ENCODE data around the gene TRIM33. TPM values are rescaled to one million over a fixed set of nuclear protein-coding genes. Genes with fewer than 3 reads are reported as not detected.
A peak's percentile ranks its signal among the peaks of the same experiment; 100 is the strongest.

The TRIM33 gene
- total RNA-seq, 1 experiment from 2014 or later: 44.5 TPM

DNA sequence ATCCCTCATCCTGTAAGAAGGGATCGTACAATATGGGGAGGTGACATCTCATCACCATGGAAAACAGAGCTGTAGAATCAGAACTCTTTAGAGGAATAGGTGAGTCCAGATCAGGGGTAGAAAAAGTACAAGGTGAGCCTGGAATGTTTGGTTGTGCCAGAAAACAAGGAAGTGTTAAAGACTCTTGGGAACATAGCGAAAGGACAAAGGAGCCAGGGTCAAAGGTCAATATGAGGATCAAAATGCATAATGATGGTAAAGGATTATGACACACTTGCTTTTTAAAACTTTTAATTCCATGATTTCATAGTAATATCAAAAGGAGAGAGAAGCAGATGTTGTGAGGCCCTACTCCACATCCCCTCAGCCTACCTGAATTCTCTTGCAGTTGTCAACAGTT lies 19.2 kb upstream of the TRIM33 start:
- CTCF ChIA-PET: no interaction called here
- POLR2A ChIA-PET: no interaction called here
- Mint-ChIP-seq H3K4me1 (no peaks in the 10 kb centered on the region), H3K4me3 (no peak overlapping the region), H3K9me3 (no peaks in the 10 kb centered on the region), H3K27me3 (ENCODE audit: low read depth) (no peaks in the 10 kb centered on the region), H3K27ac (no peak overlapping the region), H3K36me3 (no peaks in the 10 kb centered on the region)
- ATAC-seq (no peak), DNase-seq (ENCODE audit: low spot score) (no peak)
- TF ChIP-seq SP1 (CRISPR knock-in tag; conservative IDR thresholded peaks at IDR 0.05) (no peak), HMGA2 (CRISPR knock-in tag; IDR thresholded peaks at IDR 0.05) (no peak), NR2C2 (CRISPR knock-in tag; IDR thresholded peaks at IDR 0.05) (no peak), OVOL2 (CRISPR knock-in tag; IDR thresholded peaks at IDR 0.05; ENCODE audit: borderline replicate concordance) (no peak), TEAD4 (CRISPR knock-in tag; IDR thresholded peaks at IDR 0.05) (no peak), ZNF219 (CRISPR knock-in tag; IDR thresholded peaks at IDR 0.05; ENCODE audit: borderline replicate concordance) (no peak), CBFB (CRISPR knock-in tag; IDR thresholded peaks at IDR 0.05; ENCODE audit: low read depth) (no peak), GTF2I (CRISPR knock-in tag; conservative IDR thresholded peaks at IDR 0.05) (no peak)
- TF ChIP-seq, protein P1, sequence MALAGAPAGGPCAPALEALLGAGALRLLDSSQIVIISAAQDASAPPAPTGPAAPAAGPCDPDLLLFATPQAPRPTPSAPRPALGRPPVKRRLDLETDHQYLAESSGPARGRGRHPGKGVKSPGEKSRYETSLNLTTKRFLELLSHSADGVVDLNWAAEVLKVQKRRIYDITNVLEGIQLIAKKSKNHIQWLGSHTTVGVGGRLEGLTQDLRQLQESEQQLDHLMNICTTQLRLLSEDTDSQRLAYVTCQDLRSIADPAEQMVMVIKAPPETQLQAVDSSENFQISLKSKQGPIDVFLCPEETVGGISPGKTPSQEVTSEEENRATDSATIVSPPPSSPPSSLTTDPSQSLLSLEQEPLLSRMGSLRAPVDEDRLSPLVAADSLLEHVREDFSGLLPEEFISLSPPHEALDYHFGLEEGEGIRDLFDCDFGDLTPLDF (CRISPR knock-in tag; IDR thresholded peaks at IDR 0.05): no peak
- TF ChIP-seq, protein P2, sequence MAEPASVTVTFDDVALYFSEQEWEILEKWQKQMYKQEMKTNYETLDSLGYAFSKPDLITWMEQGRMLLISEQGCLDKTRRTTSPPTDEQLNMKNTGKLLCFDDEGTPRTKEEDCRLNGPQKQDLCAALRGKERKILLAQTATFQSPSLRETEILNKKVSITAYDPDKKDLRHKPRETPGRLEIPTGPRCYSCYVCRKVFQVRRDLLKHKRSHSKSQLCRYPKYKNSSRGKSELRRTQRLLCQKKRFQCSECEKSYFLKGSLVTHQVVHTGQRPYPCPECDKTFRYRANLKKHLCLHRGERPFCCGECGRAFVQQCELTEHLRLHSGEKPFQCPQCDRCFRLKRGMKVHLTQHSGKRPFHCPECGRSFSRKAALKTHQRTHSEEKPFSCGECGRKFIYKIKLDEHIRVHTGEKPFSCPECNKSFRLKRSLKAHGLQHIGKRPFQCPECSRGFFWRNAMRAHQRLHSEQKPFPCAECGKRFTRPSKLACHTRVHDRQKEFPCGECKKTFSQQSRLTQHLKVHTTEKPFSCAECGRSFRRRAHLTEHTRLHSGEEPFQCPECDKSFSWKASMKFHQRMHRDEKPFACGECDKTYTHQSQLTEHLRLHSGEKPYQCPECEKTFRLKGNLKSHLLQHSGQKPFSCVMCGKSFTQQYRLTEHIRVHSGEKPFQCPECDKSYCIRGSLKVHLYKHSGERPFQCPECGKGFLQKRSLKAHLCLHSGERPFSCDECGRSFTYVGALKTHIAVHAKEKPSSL (CRISPR knock-in tag; conservative IDR thresholded peaks at IDR 0.05): no peak

DNA sequence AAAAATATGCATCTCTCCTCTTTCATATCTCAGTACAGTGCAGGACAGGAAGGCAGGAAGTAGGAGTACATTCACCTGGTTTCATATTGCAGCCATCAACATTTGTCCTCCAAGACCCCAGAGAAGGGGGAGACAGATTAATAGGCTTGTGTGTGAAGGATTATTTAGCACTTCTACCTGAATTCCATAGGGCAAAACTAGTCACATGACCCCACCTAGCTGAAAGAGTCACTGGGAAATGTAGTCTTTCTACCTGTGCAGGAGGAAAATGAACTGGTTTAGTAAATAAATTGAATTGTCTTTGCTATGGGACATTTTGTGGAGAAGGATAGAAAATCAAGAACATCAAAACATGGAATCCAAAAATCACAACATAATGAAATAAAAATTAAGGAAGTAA lies 13.9 kb upstream of the TRIM33 start:
- Mint-ChIP-seq H3K9me3 (no peaks in the 10 kb centered on the region), H3K36me3 (no peaks in the 10 kb centered on the region), H3K4me1 (no peaks in the 10 kb centered on the region), H3K27me3 (ENCODE audit: low read depth) (no peaks in the 10 kb centered on the region), H3K27ac (no peak overlapping the region), H3K4me3 (no peak overlapping the region)
- ATAC-seq (peak; percentile 77), DNase-seq (ENCODE audit: low spot score) (no peak)
- TF ChIP-seq NR3C1 (CRISPR knock-in tag; conservative IDR thresholded peaks at IDR 0.05; ENCODE audit: low read depth): no peak
- TF ChIP-seq, protein P3, sequence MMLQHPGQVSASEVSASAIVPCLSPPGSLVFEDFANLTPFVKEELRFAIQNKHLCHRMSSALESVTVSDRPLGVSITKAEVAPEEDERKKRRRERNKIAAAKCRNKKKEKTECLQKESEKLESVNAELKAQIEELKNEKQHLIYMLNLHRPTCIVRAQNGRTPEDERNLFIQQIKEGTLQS (CRISPR knock-in tag; conservative IDR thresholded peaks at IDR 0.05): no peak
- no peak for TF ChIP-seq MYBL2 (CRISPR knock-in tag; IDR thresholded peaks at IDR 0.05)
- TF ChIP-seq ZNF138 (CRISPR knock-in tag; conservative IDR thresholded peaks at IDR 0.05): no peak
- TF ChIP-seq, protein P4, sequence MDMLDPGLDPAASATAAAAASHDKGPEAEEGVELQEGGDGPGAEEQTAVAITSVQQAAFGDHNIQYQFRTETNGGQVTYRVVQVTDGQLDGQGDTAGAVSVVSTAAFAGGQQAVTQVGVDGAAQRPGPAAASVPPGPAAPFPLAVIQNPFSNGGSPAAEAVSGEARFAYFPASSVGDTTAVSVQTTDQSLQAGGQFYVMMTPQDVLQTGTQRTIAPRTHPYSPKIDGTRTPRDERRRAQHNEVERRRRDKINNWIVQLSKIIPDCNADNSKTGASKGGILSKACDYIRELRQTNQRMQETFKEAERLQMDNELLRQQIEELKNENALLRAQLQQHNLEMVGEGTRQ (CRISPR knock-in tag; IDR thresholded peaks at IDR 0.05): peak; percentile 91
- TF ChIP-seq, protein P5, sequence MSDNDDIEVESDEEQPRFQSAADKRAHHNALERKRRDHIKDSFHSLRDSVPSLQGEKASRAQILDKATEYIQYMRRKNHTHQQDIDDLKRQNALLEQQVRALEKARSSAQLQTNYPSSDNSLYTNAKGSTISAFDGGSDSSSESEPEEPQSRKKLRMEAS (CRISPR knock-in tag; IDR thresholded peaks at IDR 0.05): no peak
- TF ChIP-seq, protein P6, sequence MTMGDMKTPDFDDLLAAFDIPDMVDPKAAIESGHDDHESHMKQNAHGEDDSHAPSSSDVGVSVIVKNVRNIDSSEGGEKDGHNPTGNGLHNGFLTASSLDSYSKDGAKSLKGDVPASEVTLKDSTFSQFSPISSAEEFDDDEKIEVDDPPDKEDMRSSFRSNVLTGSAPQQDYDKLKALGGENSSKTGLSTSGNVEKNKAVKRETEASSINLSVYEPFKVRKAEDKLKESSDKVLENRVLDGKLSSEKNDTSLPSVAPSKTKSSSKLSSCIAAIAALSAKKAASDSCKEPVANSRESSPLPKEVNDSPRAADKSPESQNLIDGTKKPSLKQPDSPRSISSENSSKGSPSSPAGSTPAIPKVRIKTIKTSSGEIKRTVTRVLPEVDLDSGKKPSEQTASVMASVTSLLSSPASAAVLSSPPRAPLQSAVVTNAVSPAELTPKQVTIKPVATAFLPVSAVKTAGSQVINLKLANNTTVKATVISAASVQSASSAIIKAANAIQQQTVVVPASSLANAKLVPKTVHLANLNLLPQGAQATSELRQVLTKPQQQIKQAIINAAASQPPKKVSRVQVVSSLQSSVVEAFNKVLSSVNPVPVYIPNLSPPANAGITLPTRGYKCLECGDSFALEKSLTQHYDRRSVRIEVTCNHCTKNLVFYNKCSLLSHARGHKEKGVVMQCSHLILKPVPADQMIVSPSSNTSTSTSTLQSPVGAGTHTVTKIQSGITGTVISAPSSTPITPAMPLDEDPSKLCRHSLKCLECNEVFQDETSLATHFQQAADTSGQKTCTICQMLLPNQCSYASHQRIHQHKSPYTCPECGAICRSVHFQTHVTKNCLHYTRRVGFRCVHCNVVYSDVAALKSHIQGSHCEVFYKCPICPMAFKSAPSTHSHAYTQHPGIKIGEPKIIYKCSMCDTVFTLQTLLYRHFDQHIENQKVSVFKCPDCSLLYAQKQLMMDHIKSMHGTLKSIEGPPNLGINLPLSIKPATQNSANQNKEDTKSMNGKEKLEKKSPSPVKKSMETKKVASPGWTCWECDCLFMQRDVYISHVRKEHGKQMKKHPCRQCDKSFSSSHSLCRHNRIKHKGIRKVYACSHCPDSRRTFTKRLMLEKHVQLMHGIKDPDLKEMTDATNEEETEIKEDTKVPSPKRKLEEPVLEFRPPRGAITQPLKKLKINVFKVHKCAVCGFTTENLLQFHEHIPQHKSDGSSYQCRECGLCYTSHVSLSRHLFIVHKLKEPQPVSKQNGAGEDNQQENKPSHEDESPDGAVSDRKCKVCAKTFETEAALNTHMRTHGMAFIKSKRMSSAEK (CRISPR knock-in tag; IDR thresholded peaks at IDR 0.05; ENCODE audit: borderline replicate concordance): no peak
- TF ChIP-seq, protein P7, sequence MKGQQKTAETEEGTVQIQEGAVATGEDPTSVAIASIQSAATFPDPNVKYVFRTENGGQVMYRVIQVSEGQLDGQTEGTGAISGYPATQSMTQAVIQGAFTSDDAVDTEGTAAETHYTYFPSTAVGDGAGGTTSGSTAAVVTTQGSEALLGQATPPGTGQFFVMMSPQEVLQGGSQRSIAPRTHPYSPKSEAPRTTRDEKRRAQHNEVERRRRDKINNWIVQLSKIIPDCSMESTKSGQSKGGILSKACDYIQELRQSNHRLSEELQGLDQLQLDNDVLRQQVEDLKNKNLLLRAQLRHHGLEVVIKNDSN (CRISPR knock-in tag; IDR thresholded peaks at IDR 0.05): peak; percentile 89
- ChIA-PET POLR2A (no interaction called here), CTCF (no interaction called here)
